Activated naive CD8-positive, alpha-beta T cell treated with anti-CD3 and anti-CD28 coated beads, Interleukin-2, amount 50 U/mL, for 24 hours (primary cell): ENCODE measurements around the gene PPP1R36.
"Not testable (repeated sequence)": the region's sequence is repeated elsewhere in the genome, so short reads cannot be mapped to it uniquely, and the experiment has no call there.

ENCODE experiments used
- ATAC-seq: fragments of 150-1000 bp; cut with Tn5 transposase; one replicate; pipeline ENCODE4 v1.10.0; 2021
- DNase-seq: peaks from one replicate; pipeline ENCODE4 v3.0.0; 2021
- H3K27ac Mint-ChIP-seq: one replicate; pipeline ENCODE4 v1.8.0; 2021; ENCODE audit warnings: mild to moderate bottlenecking, mixed read lengths
- H3K27me3 Mint-ChIP-seq: one replicate; pipeline ENCODE4 v1.8.0; 2021; ENCODE audit warnings: mixed read lengths
- H3K36me3 Mint-ChIP-seq: one replicate; pipeline ENCODE4 v1.8.0; 2021; ENCODE audit warnings: low read depth, mixed read lengths
- H3K4me1 Mint-ChIP-seq: one replicate; pipeline ENCODE4 v1.8.0; 2021; ENCODE audit warnings: mixed read lengths
- H3K4me3 Mint-ChIP-seq: one replicate; pipeline ENCODE4 v1.8.0; 2021; ENCODE audit warnings: mild to moderate bottlenecking, moderate library complexity, mixed read lengths
- H3K9me3 Mint-ChIP-seq: one replicate; pipeline ENCODE4 v1.8.0; 2021; ENCODE audit warnings: mixed read lengths

Gene PPP1R36

GRCh38 chr14:64569646-64570045 is 19.9 kb downstream of the PPP1R36 start:
- not testable (repeated sequence) for DNase-seq, H3K4me1 Mint-ChIP-seq, H3K4me3 Mint-ChIP-seq, ATAC-seq, H3K9me3 Mint-ChIP-seq, H3K36me3 Mint-ChIP-seq, H3K27me3 Mint-ChIP-seq, H3K27ac Mint-ChIP-seq

- no peak overlapping the region for H3K27ac Mint-ChIP-seq
- no peaks in the 10 kb centered on the region for H3K27me3 Mint-ChIP-seq
- DNase-seq (no peak), ATAC-seq (no peak)
- no peaks in the 10 kb centered on the region for H3K36me3 Mint-ChIP-seq
- no peak overlapping the region for H3K4me3 Mint-ChIP-seq
- no peaks in the 10 kb centered on the region for H3K9me3 Mint-ChIP-seq
- H3K4me1 Mint-ChIP-seq = no peaks in the 10 kb centered on the region
These were observed 22.8 kb downstream of the PPP1R36 start for GRCh38 chr14:64572386-64573104.

DNA sequence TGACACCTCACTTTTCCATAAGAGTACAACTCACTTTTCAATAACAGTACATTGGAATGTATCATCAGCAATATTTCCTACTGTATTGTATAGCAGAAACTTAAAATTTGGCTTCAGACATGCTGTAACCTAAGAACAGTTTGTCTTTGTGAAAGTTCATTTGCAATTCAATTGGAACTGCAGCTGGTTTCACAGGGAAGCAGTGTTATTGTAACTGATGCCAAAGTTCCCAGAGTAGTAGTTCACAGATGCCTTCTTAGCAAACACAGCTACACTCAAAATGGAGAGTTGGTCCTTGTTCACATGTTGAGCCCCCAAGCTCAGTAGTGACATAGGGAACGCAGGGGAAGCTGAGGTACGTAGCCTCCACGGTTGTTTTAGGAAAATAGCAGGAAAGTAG is 23.3 kb downstream of the PPP1R36 start:
- Mint-ChIP-seq H3K27ac (no peak overlapping the region), H3K9me3 (no peaks in the 10 kb centered on the region), H3K4me1 (no peaks in the 10 kb centered on the region), H3K36me3 (no peaks in the 10 kb centered on the region), H3K27me3 (no peaks in the 10 kb centered on the region), H3K4me3 (no peak overlapping the region)
- DNase-seq (no peak), ATAC-seq (no peak)

DNA sequence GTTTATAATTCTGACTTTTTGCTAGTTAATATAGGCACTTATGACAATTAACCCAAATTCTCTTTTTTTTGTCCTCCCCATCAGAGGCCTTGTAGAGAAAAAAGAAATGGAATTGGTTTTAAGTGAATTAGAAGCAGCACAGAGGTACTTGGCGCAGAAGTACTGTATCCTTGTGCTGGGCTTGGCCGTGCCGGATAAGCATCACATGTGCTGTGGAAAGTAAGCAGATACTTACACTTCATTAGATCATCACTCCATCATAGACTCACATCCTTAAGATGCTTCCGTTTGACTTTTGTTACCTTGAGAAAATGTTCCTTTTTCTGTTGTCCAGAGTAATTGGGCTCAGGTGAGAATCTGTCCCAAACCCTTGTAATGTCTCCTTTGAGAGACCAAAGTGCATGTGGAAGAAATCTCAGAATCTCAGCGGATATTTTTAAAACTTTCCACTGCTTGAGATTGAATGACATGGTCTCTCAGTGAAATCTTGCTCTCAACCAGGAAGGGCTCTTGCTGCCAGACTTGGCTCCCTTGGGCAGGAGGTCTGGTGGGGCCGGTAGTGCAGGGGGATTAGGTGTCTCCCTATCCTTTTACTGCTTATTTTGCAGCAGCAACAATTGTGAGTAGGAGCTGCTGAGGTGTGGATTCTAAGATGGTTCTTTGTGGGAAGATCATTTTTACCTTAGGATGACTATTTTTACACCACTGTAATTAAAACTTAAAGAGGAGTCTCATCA is 24.8 kb downstream of the PPP1R36 start:
- Mint-ChIP-seq H3K9me3 (no peaks in the 10 kb centered on the region), H3K4me3 (no peak overlapping the region), H3K27me3 (no peaks in the 10 kb centered on the region), H3K36me3 (no peaks in the 10 kb centered on the region), H3K27ac (no peak overlapping the region), H3K4me1 (no peaks in the 10 kb centered on the region)
- ATAC-seq = no peak
- DNase-seq = no peak

DNA sequence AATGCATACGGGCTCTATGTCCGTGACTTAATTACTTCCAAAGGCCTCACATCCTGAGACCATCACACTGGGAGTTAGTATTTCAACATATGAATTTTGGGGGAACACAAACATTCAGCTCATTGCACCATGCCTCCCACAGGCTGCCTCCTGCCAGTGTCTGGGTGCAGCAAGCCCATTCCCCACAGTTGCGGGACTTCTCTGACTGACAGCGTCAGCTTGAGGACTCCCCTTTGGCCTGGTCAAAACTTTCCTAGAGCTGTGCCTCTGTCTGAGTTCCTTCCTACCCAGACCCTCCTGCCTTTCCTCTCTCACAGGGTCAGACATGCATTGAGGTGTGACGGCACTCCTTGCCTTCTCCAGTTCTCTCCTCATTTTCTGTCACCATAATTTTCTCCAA is 27.4 kb downstream of the PPP1R36 start:
- no peaks in the 10 kb centered on the region for H3K9me3 Mint-ChIP-seq
- ATAC-seq = no peak

DNA sequence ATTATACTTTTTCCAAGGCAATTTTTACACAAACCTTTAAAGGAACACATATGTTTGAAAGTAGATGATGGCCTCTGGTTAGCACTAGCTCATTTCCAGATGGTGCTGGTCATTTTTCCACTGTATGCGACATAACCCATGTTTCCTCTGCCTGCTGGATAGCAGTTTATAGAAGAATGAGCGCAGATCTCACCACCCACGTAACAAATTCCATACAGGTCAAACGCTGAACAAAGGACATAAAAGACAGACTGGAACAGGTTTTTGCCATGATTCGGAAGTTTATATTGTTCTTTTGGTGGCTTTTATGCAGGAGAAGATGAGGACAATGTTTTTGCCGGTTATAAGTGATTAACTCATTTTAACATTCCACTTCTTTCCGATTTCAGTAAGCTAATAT is 30.7 kb downstream of the PPP1R36 start:
- H3K36me3 Mint-ChIP-seq = no peaks in the 10 kb centered on the region
- no peak overlapping the region for H3K4me3 Mint-ChIP-seq
- no peaks in the 10 kb centered on the region for H3K27me3 Mint-ChIP-seq
- ATAC-seq (no peak), DNase-seq (no peak)
- H3K4me1 Mint-ChIP-seq = no peaks in the 10 kb centered on the region
- H3K27ac Mint-ChIP-seq = no peak overlapping the region
- no peaks in the 10 kb centered on the region for H3K9me3 Mint-ChIP-seq

More for the DNA sequence above, 27.4 kb downstream of the PPP1R36 start:
- Mint-ChIP-seq H3K36me3 (no peaks in the 10 kb centered on the region), H3K4me3 (no peak overlapping the region), H3K27me3 (no peaks in the 10 kb centered on the region), H3K27ac (no peak overlapping the region), H3K4me1 (no peaks in the 10 kb centered on the region)
- no peak for DNase-seq

DNA sequence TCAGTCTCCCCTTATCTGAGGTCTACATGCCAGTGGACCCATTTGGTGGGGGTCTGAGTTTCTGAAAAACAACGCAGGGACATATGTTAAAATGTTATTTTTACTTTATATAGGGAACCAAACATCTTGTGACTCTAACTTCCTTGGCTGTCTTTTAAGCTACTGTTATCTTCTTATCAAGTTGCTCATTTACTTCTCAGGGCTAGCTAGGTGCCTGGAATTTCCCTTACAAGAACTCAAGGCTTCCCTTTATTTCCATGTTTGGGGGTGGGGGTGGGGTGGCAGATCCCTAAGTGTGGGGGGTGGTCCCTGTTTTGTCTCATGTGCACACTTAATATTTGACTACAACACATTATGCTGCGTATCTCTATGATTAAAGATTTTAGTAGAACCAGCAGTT is 31.6 kb downstream of the PPP1R36 start:
- Mint-ChIP-seq H3K27me3 (no peaks in the 10 kb centered on the region), H3K4me3 (no peak overlapping the region), H3K27ac (no peak overlapping the region), H3K36me3 (no peaks in the 10 kb centered on the region), H3K4me1 (no peaks in the 10 kb centered on the region), H3K9me3 (no peaks in the 10 kb centered on the region)
- ATAC-seq (no peak), DNase-seq (no peak)

GRCh38 chr14:64581817-64582216 is 32.1 kb downstream of the PPP1R36 start:
- ATAC-seq = no peak
- H3K27ac Mint-ChIP-seq = no peak overlapping the region
- H3K4me1 Mint-ChIP-seq = no peaks in the 10 kb centered on the region

GRCh38 chr14:64584190-64584589 is 34.4 kb downstream of the PPP1R36 start:
- H3K4me3 Mint-ChIP-seq = no peak overlapping the region
- no peaks in the 10 kb centered on the region for H3K4me1 Mint-ChIP-seq
- DNase-seq = no peak
- no peaks in the 10 kb centered on the region for H3K36me3 Mint-ChIP-seq
- H3K27me3 Mint-ChIP-seq = peaks cover 2% of the 10 kb centered on the region
- no peaks in the 10 kb centered on the region for H3K9me3 Mint-ChIP-seq
- no peak for ATAC-seq
- H3K27ac Mint-ChIP-seq = no peak overlapping the region

More at GRCh38 chr14:64581817-64582216, 32.1 kb downstream of the PPP1R36 start:
- Mint-ChIP-seq H3K27me3 (no peaks in the 10 kb centered on the region), H3K36me3 (no peaks in the 10 kb centered on the region), H3K9me3 (no peaks in the 10 kb centered on the region), H3K4me3 (no peak overlapping the region)
- no peak for DNase-seq

GRCh38 chr14:64591809-64592208 is 42.0 kb downstream of the PPP1R36 start:
- Mint-ChIP-seq H3K4me3 (no peak overlapping the region), H3K9me3 (no peaks in the 10 kb centered on the region), H3K4me1 (no peaks in the 10 kb centered on the region), H3K36me3 (no peaks in the 10 kb centered on the region), H3K27ac (no peak overlapping the region), H3K27me3 (peaks cover 2% of the 10 kb centered on the region)
- DNase-seq (no peak), ATAC-seq (no peak)

DNA sequence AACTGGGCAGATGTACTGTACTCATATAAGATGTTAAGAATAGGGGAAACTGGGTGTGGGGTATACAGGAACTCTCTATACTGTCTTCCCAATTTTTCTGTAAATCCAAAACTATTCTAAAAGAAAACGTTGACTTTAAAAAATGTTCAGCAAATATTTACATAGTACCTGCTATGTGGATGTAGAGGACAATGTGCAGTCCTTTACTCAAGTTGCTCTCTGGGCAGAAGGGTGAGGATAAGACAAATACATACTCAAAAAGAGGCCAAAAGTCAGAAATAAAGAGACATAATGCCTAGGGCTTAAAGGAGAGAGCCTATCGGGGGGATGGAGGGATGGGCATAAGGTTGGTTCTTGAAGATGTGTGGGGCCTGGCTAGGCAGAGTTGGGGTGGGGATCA is 44.7 kb downstream of the PPP1R36 start:
- Mint-ChIP-seq H3K27ac (no peak overlapping the region), H3K9me3 (no peaks in the 10 kb centered on the region), H3K4me1 (no peaks in the 10 kb centered on the region), H3K36me3 (no peaks in the 10 kb centered on the region), H3K27me3 (no peaks in the 10 kb centered on the region), H3K4me3 (no peak overlapping the region)
- DNase-seq (no peak), ATAC-seq (no peak)

- no peak overlapping the region for H3K27ac Mint-ChIP-seq
- no peak overlapping the region for H3K4me3 Mint-ChIP-seq
- H3K4me1 Mint-ChIP-seq = no peaks in the 10 kb centered on the region
- ATAC-seq = no peak
- DNase-seq = no peak
- no peaks in the 10 kb centered on the region for H3K36me3 Mint-ChIP-seq
- H3K9me3 Mint-ChIP-seq = no peaks in the 10 kb centered on the region
- peaks cover 14% of the 10 kb centered on the region for H3K27me3 Mint-ChIP-seq
These were observed 48.6 kb downstream of the PPP1R36 start for GRCh38 chr14:64598404-64598803.

DNA sequence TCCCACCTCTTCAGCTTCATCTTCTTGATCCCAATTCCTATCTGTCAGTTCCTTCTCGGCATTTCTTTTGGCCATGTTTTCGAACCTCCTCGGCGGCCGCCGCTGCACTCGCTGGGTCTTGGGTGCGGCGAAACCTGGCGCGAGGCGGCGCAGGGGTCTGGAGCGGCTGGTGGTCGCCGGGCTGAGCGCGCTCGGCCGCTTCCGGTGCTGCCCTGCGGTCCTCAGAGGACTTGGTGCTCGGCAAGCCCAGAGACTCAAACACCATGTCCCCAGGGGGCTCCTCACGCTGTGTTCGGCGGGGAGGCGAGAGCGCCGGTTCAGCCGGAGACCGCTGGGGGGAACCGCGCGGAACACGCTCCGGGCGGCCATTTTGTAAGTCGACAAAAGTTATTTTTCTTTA is 51.8 kb downstream of the PPP1R36 start:
- no peak overlapping the region for H3K4me3 Mint-ChIP-seq
- peaks cover 5% of the 10 kb centered on the region for H3K4me1 Mint-ChIP-seq
- H3K27ac Mint-ChIP-seq = no peak overlapping the region
- no peaks in the 10 kb centered on the region for H3K9me3 Mint-ChIP-seq
- DNase-seq (no peak), ATAC-seq (no peak)
- peaks cover 27% of the 10 kb centered on the region for H3K27me3 Mint-ChIP-seq
- no peaks in the 10 kb centered on the region for H3K36me3 Mint-ChIP-seq

DNA sequence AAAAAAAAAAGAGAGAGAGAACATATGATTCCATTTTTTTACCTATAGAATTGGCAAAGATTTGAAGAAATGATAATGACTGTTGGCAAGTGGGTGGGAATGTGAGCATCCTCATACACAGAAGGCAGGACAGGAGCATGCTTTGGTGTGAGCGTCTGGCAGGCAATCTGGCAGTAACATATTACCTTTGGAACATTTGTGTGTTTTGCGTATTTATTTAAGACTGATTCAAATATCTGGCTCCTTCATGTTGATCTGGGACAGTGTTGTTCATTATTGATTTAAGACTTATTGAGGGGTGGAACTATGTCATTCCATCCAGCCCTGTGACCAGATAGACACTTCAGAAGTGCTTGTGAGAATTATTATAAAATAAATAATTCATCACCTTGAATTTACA is 53.1 kb downstream of the PPP1R36 start:
- Mint-ChIP-seq H3K27me3 (peaks cover 27% of the 10 kb centered on the region), H3K27ac (no peak overlapping the region), H3K36me3 (no peaks in the 10 kb centered on the region), H3K9me3 (no peaks in the 10 kb centered on the region), H3K4me3 (no peak overlapping the region), H3K4me1 (peaks cover 5% of the 10 kb centered on the region)
- ATAC-seq (no peak), DNase-seq (no peak)

GRCh38 chr14:64604001-64604400 is 54.2 kb downstream of the PPP1R36 start:
- no peaks in the 10 kb centered on the region for H3K36me3 Mint-ChIP-seq
- H3K9me3 Mint-ChIP-seq = no peaks in the 10 kb centered on the region
- peaks cover 5% of the 10 kb centered on the region for H3K4me1 Mint-ChIP-seq
- H3K27ac Mint-ChIP-seq = no peak overlapping the region
- no peak overlapping the region for H3K4me3 Mint-ChIP-seq
- no peak for DNase-seq
- ATAC-seq = no peak
- H3K27me3 Mint-ChIP-seq = peaks cover 27% of the 10 kb centered on the region
